Measurements from ENCODE around the gene PUM1.

DNA sequence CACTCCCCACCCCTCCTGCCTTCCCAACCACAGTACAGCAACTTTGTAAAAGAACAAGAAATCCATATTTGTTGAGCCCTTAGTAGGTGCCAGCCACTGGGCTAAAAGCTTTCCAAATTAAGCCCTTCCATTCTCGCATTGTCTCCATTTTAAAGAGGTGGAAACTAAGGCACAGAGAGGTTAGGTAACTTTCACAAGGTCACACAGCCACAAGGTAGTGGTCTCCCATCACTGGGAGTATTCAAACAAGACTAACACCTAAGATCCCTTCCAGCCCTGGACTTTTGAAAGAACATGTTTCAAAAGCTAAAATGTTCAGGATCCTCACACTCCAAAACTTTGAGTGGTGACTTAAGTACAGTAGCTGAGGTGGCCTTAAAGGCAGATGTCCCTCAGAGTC is 160.1 kb downstream of the PUM1 start:
- TF ChIP-seq POLR2A (IDR thresholded peaks at IDR 0.05) = no peak
- TF ChIP-seq, protein P1, sequence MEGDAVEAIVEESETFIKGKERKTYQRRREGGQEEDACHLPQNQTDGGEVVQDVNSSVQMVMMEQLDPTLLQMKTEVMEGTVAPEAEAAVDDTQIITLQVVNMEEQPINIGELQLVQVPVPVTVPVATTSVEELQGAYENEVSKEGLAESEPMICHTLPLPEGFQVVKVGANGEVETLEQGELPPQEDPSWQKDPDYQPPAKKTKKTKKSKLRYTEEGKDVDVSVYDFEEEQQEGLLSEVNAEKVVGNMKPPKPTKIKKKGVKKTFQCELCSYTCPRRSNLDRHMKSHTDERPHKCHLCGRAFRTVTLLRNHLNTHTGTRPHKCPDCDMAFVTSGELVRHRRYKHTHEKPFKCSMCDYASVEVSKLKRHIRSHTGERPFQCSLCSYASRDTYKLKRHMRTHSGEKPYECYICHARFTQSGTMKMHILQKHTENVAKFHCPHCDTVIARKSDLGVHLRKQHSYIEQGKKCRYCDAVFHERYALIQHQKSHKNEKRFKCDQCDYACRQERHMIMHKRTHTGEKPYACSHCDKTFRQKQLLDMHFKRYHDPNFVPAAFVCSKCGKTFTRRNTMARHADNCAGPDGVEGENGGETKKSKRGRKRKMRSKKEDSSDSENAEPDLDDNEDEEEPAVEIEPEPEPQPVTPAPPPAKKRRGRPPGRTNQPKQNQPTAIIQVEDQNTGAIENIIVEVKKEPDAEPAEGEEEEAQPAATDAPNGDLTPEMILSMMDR (IDR thresholded peaks at IDR 0.05) = no peak
